Activated CD4-positive, alpha-beta T cell treated with anti-CD3 and anti-CD28 coated beads, Interleukin-2, Interleukin-6, amounts not matched to agents 100 ng/mL and 50 ng/mL, durations not matched to agents 16 hours and 8 hours (primary cell): ENCODE results near the gene FAM229A.
"Not testable (repeated sequence)": the region's sequence is repeated elsewhere in the genome, so short reads cannot be mapped to it uniquely, and the experiment has no call there.

ENCODE experiments used
- DNase-seq: peaks from one replicate; pipeline ENCODE4 v3.0.0-alpha.2; 2020

FAM229A gene

GRCh38 chr1:32376199-32376598 lies 13.9 kb upstream of the FAM229A start:
- DNase-seq: no peak

- no peak for DNase-seq
Measured at GRCh38 chr1:32373996-32374592, 11.8 kb upstream of the FAM229A start.

DNA sequence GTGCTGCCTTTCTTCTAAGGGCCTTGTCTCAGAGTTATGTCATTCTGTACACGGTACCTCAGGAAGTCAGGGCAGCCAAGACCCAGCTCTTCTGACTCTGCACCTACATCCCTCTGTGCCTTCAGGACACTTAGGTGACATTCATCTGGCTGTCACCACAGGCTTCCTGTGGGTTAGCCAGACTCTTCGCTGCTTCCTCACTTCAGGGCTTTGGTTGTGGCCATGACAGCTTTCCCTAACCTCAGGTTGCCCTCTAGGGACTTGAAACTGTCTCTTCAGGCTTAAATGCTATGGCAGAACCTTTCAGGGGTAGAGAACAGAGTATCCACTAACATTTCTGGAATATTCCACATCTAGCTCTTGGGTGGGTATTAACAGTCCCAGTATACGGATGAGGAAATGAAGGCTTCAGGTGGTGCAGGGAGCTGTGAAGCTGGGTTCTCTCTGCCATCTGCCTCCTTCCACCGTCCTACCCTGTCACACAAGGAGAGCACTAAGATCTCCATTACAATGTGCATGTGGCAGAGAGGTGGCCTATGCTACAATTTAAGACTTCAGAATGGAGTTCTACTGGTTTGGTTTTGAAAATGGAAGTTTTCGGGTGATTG lies 10.0 kb upstream of the FAM229A start:
- DNase-seq: peak; percentile 68

DNA sequence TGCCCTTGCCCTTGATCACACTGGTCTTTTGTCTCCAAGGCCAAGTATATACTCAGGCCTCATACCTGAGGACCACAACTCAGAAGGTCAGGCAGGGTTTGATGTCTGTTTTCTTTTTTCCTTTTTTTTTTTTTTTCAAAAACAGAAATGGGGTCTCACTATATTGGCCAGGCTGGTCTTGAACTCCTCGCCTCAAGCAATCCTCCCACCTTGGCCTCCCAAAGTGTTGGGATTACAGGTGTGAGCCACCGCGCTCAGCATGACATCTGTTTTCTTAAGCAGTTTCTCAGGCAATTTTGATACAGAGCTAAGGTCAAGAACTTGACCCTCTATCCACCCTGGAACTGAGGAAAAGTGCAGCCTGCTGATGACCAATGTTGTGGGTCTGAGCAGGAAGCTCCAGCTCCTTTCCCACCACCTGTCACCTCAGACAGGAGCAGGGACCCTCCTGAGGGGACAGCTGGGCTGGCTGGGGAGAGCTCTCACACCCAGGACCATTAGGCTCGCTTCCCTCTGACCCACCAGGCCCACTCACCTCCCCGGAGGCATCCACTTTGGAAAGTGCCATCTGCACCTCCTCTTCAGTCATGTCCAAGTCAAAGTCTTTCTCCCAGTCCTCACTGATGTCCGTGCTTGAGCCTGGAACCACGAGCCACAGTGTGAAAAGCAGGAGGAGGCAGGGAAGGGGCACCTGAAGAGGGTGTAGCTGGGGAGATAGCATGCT lies 5.8 kb upstream of the FAM229A start:
- DNase-seq: no peak

- no peak for DNase-seq
Measured at GRCh38 chr1:32365445-32365844, 3.2 kb upstream of the FAM229A start.

DNA sequence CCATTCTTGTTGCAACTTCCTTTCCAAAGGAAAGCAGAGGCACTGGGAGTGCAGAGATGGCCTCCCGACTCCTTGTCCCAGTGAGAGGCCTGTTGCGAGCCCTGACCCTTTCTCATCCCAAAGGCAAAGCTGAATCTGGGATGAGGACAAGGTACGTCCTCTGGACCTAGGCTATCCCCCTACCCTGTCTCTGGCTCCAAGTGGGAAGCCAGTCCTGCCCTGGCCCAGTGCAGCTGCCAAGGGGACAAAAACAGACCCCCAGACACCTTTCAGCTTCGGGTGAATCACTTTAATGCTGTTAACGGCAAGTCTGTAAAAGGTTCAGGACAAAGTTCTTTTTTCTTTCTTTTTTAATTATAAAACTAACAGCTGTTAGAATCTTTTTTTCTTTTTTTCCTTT lies 2.6 kb upstream of the FAM229A start:
- DNase-seq: no peak

DNA sequence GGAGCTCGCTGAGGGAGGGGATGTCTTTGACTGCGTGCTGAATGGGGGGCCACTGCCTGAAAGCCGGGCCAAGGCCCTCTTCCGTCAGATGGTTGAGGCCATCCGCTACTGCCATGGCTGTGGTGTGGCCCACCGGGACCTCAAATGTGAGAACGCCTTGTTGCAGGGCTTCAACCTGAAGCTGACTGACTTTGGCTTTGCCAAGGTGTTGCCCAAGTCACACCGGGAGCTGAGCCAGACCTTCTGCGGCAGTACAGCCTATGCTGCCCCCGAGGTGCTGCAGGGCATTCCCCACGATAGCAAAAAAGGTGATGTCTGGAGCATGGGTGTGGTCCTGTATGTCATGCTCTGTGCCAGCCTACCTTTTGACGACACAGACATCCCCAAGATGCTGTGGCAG lies 1.4 kb upstream of the FAM229A start:
- no peak for DNase-seq

DNA sequence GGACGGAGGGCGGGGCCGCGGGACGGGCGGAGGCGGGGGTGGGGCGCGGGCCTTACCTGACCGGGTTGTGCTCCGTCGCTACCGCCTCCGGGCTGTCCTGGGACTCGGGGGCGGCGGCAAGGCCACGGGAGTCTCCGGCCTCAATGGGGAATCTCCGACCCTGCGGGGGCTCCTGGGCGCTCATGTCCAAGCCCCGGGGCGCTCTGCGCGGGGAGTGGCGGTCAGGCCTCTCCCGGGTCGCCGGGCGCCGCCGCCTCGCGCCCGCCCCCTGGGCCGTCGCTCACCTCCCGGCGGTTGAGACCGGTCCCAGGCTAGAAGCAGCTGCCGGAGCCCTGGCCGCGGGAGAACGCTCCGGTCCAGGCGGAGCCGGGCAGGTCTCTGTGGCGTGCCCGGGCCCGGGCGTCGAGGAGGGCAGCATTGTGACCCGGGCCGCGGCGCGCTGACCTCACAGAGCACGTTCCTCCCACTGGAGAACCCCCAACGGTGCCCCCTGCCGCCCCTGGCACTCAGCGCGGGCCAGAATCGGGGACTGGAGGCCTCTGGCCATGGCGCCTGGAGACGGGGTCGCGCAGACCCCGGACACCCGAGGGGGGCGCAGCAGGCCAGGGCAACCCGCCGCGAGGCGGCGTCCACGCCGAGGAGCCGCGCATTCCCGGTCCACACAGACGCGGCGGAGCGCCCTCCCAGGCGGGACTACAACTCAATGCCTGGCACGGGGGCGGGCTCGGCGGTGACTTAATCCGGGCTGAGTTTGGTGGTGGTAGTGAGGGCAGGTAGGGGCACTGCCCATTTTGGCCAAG lies 411 bp downstream of the FAM229A start:
- DNase-seq: peak; percentile 13

DNA sequence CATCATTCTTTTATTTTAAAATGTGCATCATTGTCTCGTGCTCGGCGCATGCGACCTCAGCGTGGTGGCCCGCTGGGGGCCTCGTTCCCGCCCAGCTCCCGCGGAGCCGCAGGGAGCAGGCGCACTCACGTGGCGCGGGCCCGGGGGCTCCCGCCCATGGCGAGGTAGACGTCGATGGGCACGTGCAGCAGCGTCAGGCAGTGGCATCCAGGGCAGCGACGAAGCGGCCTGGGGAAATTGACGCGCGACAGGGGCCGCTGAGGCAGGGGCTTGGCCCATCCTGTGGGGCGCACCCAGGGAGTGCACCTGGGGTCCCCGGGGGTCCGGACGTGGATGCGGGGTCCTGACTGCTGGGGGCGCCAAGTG lies 994 bp downstream of the FAM229A start:
- DNase-seq: no peak

- DNase-seq: no peak
Measured at GRCh38 chr1:32358435-32358834, 3.9 kb downstream of the FAM229A start.

- DNase-seq: no peak
Measured at GRCh38 chr1:32357614-32358013, 4.7 kb downstream of the FAM229A start.

DNA sequence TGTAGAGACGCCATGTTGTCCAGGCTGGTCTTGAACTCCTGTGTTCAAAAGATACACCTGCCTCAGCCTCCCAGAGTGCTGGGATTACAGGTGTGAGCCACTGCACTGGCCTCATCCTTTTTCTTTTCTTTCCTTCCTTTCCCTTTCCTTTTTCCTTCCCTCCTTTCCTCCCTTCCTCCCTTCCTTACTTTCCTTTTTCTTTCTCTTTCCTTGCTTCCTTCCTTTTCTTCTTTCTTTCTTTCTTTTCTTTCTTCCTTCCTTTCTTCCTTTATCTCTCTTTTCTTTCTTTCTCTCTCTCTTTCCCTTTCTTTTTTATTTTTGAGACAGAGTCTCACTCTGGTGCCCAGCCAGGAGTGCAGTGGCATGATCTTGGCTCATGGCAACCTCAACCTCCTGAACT lies 5.8 kb downstream of the FAM229A start:
- DNase-seq: no peak

DNA sequence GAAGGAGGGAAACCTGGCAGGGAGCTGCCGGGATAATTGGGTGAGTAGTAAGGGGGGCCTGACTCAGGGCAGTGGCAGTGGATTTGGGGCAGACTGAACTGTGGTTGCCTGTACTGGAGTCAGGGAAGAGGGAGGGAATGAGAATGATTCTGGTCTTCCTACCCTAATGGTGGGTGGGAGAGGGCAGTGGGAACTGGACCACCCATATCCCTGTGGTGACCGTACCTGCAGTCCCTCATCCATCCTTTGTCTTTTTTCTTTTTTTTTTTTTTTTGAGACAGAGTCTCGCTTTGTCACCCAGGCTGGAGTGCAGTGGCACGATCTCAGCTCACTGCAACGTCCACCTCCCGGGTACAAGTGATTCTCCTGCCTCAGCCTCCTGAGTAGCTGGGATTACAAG lies 6.5 kb downstream of the FAM229A start:
- DNase-seq: not testable (repeated sequence)

GRCh38 chr1:32353886-32354570 lies 8.3 kb downstream of the FAM229A start:
- DNase-seq: no peak

- DNase-seq: no peak
Measured at GRCh38 chr1:32353431-32353830, 8.9 kb downstream of the FAM229A start.

- DNase-seq: no peak
Measured at GRCh38 chr1:32352831-32353383, 9.4 kb downstream of the FAM229A start.

DNA sequence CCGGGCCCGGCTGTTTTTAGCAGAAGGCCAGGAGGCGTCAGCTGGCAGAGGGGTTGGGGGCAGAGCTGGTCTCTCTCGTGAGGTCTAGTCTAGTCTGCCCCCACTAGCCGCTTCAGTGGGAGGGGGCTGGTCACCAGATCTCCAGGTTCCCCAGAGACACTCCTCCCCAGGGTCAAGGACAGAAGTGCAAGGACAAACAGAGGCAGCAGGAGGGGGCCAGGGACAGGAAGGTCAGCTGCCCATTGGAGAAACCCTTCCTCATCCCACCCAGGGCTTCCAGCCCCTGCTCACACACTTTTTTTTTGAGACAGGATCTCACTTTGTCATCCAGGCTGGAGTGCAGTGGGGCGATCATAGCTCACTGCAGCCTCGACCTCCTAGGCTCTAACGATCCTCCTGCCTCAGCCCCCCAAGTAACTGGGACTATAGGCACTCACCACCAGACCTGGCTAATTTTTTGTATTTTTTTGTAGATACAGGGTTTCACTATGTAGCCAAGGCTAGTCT lies 10.0 kb downstream of the FAM229A start:
- DNase-seq: no peak

DNA sequence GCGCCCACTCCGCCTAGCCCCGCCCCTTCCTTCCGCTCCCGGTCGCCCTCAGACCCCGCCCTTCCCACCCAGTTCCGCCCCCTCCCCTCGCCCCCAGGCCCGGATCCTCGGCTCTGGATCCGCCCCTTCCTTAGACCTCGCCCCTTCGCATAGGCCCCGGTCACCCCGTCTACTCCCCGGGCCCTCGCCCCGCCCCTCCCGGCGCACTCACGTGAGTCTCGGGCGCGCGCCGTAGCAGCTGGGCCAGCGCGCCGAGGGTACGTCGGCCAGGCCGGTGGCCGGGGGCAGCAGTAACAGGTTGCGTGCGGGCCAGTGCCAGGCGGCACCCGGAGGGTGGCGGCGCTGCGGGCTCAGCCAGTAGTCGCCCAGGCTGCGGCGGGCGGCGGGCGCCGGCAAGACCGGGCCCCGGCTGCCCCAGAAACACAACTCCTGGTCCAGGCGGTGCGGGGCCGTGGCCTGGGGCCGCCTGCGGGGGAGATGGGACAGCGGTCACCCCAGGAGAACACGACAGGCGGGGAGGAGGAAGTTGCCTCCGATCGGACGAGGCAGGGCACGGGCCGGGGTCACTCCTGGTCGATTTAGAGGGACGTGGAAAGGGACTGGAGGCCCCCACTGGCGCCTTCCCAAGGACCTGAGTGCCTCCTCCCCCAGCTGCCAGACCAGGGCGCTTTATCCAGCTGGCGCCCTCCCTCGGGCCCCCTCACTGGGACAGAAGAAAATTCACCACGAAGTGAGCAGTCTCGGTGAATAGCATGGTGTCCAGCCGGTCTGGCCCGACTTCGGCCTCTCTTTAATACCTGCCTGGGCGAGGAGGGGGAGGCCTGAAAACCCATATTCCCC lies 10.7 kb downstream of the FAM229A start:
- peak; percentile 94 for DNase-seq

- peak; percentile 81 for DNase-seq
Measured at GRCh38 chr1:32350785-32351398, 11.4 kb downstream of the FAM229A start.

GRCh38 chr1:32349211-32349708 lies 13.0 kb downstream of the FAM229A start:
- no peak for DNase-seq
